ENCODE measurements around the gene IGSF23.
A peak's percentile ranks its signal among the peaks of the same experiment; 100 is the strongest.
"Not testable (repeated sequence)": the region's sequence is repeated elsewhere in the genome, so short reads cannot be mapped to it uniquely, and the experiment has no call there.

Gene IGSF23

DNA sequence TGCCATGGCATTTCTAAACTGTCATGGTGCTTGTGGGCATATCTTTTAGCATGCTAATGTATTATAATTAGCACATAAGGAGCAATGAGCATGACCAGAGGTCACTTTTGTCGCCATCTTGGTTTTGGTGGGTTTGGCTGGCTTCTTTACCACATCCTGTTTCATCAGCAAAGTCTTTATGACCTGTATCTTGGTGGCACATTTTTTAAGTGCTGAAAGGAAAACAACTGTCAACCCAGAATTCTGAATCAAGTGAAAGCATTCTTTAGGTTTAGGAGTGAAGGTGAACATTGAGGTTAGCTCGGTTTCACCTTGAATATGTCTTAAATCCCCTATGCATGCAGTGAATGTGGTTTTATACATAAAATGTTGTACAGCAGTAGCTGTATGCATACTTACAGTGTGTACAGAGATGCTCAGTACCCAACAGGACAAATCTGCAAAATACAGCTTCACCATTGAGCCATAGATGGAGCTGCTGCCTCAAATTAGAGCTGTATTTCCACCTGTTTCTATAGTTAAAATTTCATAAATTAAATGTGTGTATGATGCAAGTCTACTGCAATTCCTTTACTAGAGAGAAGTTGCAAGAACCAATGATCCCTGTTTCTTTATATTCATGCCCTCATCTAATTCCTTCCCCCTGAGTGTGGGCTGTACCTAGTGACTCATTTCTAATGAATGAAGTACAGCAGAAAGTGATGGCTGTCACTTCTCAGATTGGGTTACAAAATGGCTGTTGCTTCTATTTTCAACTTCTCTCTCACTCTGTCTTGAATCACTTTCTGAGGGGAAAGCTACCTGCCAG, 25.2 kb upstream of the IGSF23 start:
- no peak for DNase-seq

DNA sequence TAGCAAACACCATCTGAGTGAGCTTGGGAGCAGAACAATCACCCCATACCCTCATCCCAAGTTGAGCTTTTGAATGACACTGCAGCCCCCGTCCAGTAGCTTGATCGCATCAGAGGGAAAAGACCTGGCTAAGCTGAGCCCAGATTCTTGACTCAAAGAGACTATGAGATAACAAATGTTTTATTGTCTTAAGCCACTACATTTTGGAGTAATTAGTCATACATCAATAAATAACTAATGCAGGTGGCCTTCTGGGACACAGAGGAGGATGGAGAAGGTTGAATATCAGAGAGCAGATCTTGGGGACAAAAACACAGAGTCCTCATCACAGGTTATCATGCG, 24.6 kb upstream of the IGSF23 start:
- no peak for DNase-seq

- no peak for DNase-seq
Observed at GRCh38 chr19:44590245-44591059, 22.9 kb upstream of the IGSF23 start.

GRCh38 chr19:44591340-44591993, 21.9 kb upstream of the IGSF23 start:
- DNase-seq: not testable (repeated sequence)

DNA sequence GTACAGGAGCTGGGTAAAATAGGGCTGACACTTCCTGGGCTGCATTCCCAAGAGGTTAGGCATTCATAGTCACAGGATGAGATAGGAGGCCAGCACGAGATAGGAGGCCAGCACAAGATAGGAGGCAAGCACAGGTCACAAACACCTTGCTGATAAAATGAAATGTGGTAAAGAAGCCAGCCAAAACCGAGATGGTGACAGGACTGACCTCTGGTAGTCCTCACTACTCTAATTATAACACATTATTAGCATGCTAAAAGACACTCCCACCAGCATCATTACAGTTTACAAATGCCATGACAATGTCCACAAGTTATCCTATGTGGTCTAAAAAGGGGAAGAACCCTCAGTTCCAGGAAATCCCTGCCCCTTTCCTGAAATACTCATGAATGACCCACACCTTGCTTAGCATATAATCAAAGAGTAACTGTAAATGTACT, 20.9 kb upstream of the IGSF23 start:
- no peak for DNase-seq

DNA sequence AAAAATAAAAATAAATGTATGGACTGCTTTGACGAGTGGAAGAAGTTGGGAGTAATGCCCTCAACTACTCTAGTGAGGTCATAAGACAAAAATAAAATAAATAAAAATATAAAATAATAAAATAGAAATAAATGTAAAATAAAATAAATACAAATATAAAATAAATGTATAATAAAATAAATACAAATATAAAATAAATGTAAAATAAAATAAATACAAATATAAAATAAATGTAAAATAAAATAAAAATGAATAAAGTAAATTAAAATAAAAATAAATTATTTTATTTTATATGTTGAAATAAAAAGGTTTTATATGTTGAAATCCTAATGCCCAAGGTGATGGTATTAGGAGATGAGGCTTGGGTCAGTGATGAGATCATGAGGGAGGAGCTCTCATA, 20.1 kb upstream of the IGSF23 start:
- DNase-seq: no peak

- DNase-seq: not testable (repeated sequence)
Observed at GRCh38 chr19:44593866-44594266, 19.5 kb upstream of the IGSF23 start.

GRCh38 chr19:44596428-44597130, 16.8 kb upstream of the IGSF23 start:
- no peak for DNase-seq

DNA sequence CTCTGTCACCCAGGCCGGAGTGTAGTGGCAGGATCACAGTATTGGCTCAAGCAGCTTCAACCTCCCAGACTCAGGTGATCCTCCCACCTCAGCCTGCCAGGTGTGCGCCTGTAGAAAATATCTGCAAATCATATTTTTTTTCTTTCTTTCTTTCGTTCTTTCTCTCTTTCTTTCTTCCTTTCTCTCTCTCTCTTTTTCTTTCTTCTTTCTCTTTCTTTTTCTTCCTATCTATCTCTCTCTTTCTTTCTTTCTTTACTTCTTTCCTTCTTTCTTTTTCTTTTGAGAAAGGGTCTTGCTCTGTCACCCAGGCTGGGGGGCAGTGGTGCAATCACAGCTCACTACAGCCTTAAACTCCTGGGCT, 16.3 kb upstream of the IGSF23 start:
- DNase-seq: no peak

- DNase-seq: no peak
Observed at GRCh38 chr19:44598355-44598754, 15.0 kb upstream of the IGSF23 start.

GRCh38 chr19:44598880-44599279, 14.5 kb upstream of the IGSF23 start:
- no peak for DNase-seq

- no peak for DNase-seq
Observed at GRCh38 chr19:44600466-44600865, 12.9 kb upstream of the IGSF23 start.

DNA sequence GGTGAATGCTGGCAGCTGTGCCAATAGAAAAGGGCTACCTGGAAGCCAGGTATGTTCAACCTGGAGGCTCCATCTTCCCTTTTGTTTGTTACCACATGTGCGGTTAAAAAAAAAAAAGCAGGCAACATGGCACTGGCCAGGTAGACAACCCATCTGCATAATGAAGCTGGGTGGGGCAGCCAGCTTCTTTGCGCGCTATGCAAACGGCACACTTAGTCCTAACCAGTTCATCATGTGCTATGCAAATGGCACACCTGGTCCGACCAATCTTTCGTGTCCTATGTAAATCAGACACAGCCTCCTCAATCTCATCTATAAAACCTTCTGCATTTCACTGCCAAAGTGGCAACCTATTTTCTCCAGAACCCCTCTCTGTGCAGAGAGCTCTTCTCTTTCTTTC, 11.3 kb upstream of the IGSF23 start:
- no peak for DNase-seq

GRCh38 chr19:44603201-44603945, 10.0 kb upstream of the IGSF23 start:
- no peak for DNase-seq

GRCh38 chr19:44604241-44604640, 9.1 kb upstream of the IGSF23 start:
- no peak for DNase-seq

GRCh38 chr19:44605547-44605946, 7.8 kb upstream of the IGSF23 start:
- no peak for DNase-seq

DNA sequence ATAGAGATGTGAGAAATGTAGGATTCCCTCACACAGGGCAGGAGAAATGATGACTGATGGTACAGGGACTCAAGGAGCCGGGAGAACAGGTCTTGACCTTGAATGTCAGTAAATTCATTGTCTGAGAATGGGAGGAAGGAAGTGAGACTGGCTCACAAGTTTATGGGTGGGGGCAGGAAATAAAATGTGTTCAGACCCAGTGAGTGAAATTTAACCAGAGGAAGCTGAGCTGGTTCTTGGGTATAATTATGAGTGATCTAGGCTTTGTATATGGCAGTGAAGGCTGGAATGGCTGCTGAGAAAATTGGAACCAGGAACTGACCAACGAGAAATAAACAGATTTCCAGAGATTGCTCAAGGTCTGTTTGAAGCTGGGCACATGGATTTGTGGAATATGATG, 6.3 kb upstream of the IGSF23 start:
- no peak for DNase-seq

DNA sequence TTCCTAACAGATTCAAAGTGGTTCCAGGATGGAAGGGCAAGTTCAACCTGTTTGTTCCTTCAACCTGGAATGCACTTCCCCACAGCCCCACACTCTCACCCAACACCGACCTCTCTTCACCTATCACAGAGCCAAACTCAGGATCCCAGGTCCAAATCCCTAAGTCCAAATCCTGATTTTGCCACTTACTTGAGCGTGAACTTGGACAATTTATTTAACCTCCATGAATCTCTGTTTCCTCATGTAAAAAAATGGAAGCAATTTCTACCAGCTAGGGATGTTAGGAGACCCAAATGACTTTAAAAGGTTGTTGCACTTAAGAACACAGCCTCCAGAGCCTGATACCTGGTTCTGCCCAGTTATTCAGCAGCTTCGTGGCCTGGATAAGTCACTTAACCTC, 5.4 kb upstream of the IGSF23 start:
- DNase-seq: no peak

- no peak for DNase-seq
Observed at GRCh38 chr19:44608391-44608821, 5.0 kb upstream of the IGSF23 start.

GRCh38 chr19:44609219-44609618, 4.1 kb upstream of the IGSF23 start:
- no peak for DNase-seq

DNA sequence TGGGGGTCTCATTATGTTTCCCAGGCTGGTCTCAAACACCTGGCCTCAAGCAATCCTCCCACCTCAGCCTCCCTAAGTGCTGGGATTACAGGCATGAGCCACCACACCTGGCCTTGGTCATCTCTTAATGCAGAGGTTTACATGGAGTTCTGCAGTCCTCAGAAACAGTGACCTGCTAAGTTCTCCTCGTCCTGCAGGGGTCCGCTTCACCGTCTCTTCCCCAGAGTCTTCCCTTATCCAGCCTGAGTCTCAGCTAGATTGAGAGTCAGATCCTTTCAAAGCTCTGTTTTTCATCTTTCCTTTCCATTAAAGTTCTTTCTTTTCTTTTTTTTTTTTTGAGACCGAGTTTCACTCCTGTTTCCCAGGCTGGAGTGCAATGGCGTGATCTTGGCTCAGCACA, 2.9 kb upstream of the IGSF23 start:
- not testable (repeated sequence) for DNase-seq

DNA sequence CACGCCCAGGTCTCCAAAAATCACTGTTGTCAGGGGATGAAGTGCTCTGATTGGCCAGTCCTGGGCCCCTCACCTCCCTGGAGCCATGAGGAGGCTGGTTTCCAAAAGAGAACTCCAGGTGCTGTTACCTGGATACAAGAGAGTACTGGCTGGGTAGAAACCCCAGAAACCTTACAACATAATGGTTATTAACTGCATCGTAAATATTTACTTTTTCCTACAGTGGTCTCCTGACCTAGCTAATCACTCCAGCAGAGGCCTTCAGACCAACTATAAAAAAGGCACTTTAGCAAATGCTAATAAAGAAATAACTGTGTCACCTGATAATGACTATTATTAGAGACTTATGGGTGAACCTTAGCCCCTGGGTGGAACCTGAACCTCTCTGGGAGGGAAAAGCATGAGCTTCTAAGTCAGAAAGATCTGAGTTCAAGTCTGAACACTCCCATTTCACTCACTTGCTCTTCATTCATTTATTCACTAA, 1.5 kb upstream of the IGSF23 start:
- DNase-seq: peak; percentile 44
